CD14-positive monocyte (primary cell): ENCODE data around the gene SPIRE2. TPM values are rescaled to one million over a fixed set of nuclear protein-coding genes. Genes with fewer than 3 reads are reported as not detected.
"Not testable (repeated sequence)": the region's sequence is repeated elsewhere in the genome, so short reads cannot be mapped to it uniquely, and the experiment has no call there.

Source experiments
- DNase-seq, 3 donors: peaks; one replicate each; pipeline ENCODE4 v3.0.0-alpha.2; 2011 to 2022
- H2AFZ ChIP-seq: 2 replicates; pipeline ENCODE4 v1.6.0; 2012; ENCODE audit warnings: mild to moderate bottlenecking, low read depth, low read length, inconsistent platforms; ENCODE audit not compliant: insufficient read depth, poor library complexity, severe bottlenecking
- H3K27ac ChIP-seq, 2 donors: 1 replicate in 1 of 2; 2 replicates in 1 of 2; pipeline ENCODE4 v1.5.1; 2012 to 2013; ENCODE audit warnings: low read length in 2 of 2, control low read depth in 1 of 2, inconsistent platforms in 1 of 2, low read depth in 1 of 2, mild to moderate bottlenecking in 1 of 2
- H3K27me3 ChIP-seq, 2 donors: one replicate each; pipeline versions ENCODE4 v1.6.0 to v1.6.1; 2011 to 2013; ENCODE audit warnings: low read length in 2 of 2; ENCODE audit not compliant: control insufficient read depth in 2 of 2, insufficient read depth in 2 of 2
- H3K36me3 ChIP-seq, 2 donors: replicated peaks in 1 of 2; 1 replicate in 1 of 2; 2 replicates in 1 of 2; pipeline versions ENCODE4 v1.5.1 to v1.6.1; 2012 to 2013; ENCODE audit warnings: low read length in 2 of 2, control low read depth in 1 of 2, inconsistent platforms in 1 of 2, mild to moderate bottlenecking in 1 of 2; ENCODE audit not compliant: insufficient read depth in 2 of 2, control insufficient read depth in 1 of 2
- H3K4me1 ChIP-seq, 2 donors: 1 replicate in 1 of 2; 2 replicates in 1 of 2; pipeline versions ENCODE4 v1.5.1 to v1.6.1; 2012 to 2013; ENCODE audit warnings: low read length in 2 of 2, control low read depth in 1 of 2, inconsistent platforms in 1 of 2, mild to moderate bottlenecking in 1 of 2, moderate library complexity in 1 of 2; ENCODE audit not compliant: insufficient read depth in 2 of 2, control insufficient read depth in 1 of 2
- H3K4me2 ChIP-seq: replicated peaks from 2 replicates; pipeline ENCODE3; 2012; ENCODE audit warnings: low read length, moderate library complexity, mild to moderate bottlenecking; ENCODE audit not compliant: poor library complexity, severe bottlenecking; ENCODE audit errors: extremely low read depth
- H3K4me3 ChIP-seq, 3 experiments: fragments of 200-600 bp in 1 of 3; sonication (generic) in 1 of 3; replicated peaks in 1 of 3; 1 replicate in 2 of 3; 2 replicates in 1 of 3; pipeline ENCODE4 v1.5.1; 2011 to 2013; ENCODE audit warnings: low read length in 3 of 3, mild to moderate bottlenecking in 3 of 3, control low read depth in 2 of 3, low read depth in 2 of 3, inconsistent platforms in 1 of 3, moderate library complexity in 1 of 3
- H3K79me2 ChIP-seq: 2 replicates; pipeline ENCODE4 v1.6.0; 2012; ENCODE audit warnings: mild to moderate bottlenecking, control low read depth, inconsistent platforms, low read length, moderate library complexity; ENCODE audit not compliant: insufficient read depth
- H3K9ac ChIP-seq: 2 replicates; pipeline ENCODE4 v1.6.0; 2017; ENCODE audit warnings: low read length, mild to moderate bottlenecking; ENCODE audit not compliant: insufficient read depth, poor library complexity, severe bottlenecking
- H3K9me3 ChIP-seq, 2 donors: replicated peaks in 1 of 2; 1 replicate in 1 of 2; 2 replicates in 1 of 2; pipeline versions ENCODE4 v1.5.1 to v1.6.1; 2012 to 2013; ENCODE audit warnings: low read length in 2 of 2, control low read depth in 1 of 2; ENCODE audit not compliant: control insufficient read depth in 1 of 2, insufficient read depth in 1 of 2
- H4K20me1 ChIP-seq: 2 replicates; pipeline ENCODE4 v1.6.0; 2012; ENCODE audit warnings: mild to moderate bottlenecking, low read length, control low read depth, moderate library complexity; ENCODE audit not compliant: insufficient read depth
- H3K27ac Mint-ChIP-seq, 7 donors: one replicate each; pipeline ENCODE4 v1.8.0; 2020; ENCODE audit warnings: mild to moderate bottlenecking in 7 of 7, mixed read lengths in 7 of 7, moderate library complexity in 6 of 7, inconsistent platforms in 2 of 7
- H3K27me3 Mint-ChIP-seq, 3 donors: one replicate each; pipeline ENCODE4 v1.8.0; 2021 to 2022; ENCODE audit warnings: low read depth in 3 of 3, mild to moderate bottlenecking in 3 of 3, mixed read lengths in 3 of 3, moderate library complexity in 3 of 3, inconsistent platforms in 1 of 3
- H3K36me3 Mint-ChIP-seq, 2 donors: one replicate each; pipeline ENCODE4 v1.8.0; 2020; ENCODE audit warnings: mixed read lengths in 2 of 2, inconsistent platforms in 1 of 2, mild to moderate bottlenecking in 1 of 2
- H3K4me1 Mint-ChIP-seq: one replicate; pipeline ENCODE4 v1.8.0; 2020; ENCODE audit warnings: mild to moderate bottlenecking, mixed read lengths
- H3K4me3 Mint-ChIP-seq, 2 donors: one replicate each; pipeline ENCODE4 v1.8.0; 2020; ENCODE audit warnings: mild to moderate bottlenecking in 2 of 2, mixed read lengths in 2 of 2, moderate library complexity in 1 of 2
- H3K9me3 Mint-ChIP-seq, 7 donors: one replicate each; pipeline ENCODE4 v1.8.0; 2020 to 2022; ENCODE audit warnings: mixed read lengths in 7 of 7, mild to moderate bottlenecking in 6 of 7, moderate library complexity in 6 of 7, inconsistent platforms in 2 of 7
- CTCF ChIP-seq: fragments of 200-600 bp; IDR thresholded peaks from one replicate; pipeline ENCODE4 v1.8.0; 2022; ENCODE audit warnings: antibody characterized with exemption, mild to moderate bottlenecking
- WGBS: methylation state at CpG from one replicate; pipeline ENCODE4 v1.1.5; 2013; ENCODE audit warnings: missing lambda C conversion rate; ENCODE audit not compliant: insufficient coverage; 5-methylcytosine and 5-hydroxymethylcytosine counted together
- intact Hi-C, 2 donors: fragments of 100-400 bp; cut with micrococcal nuclease; formaldehyde crosslinking; loops; one replicate each; pipeline versions ENCODE4 v1.15.0 to v1.15.1; 2023
- polyA plus RNA-seq, 3 donors: library from polyadenylated mRNA; depleted of rRNA in 1 of 3; unstranded in 2 of 3; stranded (reverse) in 1 of 3; fragments of 300-500 nt in 2 of 3; fragments of >200 nt in 1 of 3; fragmentation: Illumina TruSeq in 2 of 3; gene quantifications; 1 replicate in 2 of 3; 2 replicates in 1 of 3; pipeline ENCODE4 v1.2.3, GENCODE V29; 2012 to 2021

The SPIRE2 gene
- polyA plus RNA-seq, 3 donors = 0.09 to 1.2 TPM; not detected in 1

- Mint-ChIP-seq H3K27me3 (peaks cover 0 to 4% (median 0%) of the 10 kb centered on the region in 3 donors), H3K27ac (peak overlapping the region in 2 of 7 donors; percentile 24 to 60), H3K4me1 (peaks cover 2% of the 10 kb centered on the region), H3K36me3 (peaks cover 37 to 66% of the 10 kb centered on the region in 2 donors), H3K9me3 (peaks cover 0 to 2% (median 0%) of the 10 kb centered on the region in 7 donors), H3K4me3 (no peak overlapping the region)
- no peak for TF ChIP-seq CTCF
- Histone ChIP-seq H3K4me2 (no peak overlapping the region), H3K27me3 (no peaks in the 10 kb centered on the region), H3K27ac (no peak overlapping the region), H3K36me3 (peaks cover 13 to 36% of the 10 kb centered on the region in 2 donors), H3K9ac (no peak overlapping the region), H3K4me1 (no peaks in the 10 kb centered on the region), H3K4me3 (no peak overlapping the region), H3K79me2 (no peaks in the 10 kb centered on the region), H3K9me3 (no peaks in the 10 kb centered on the region), H2AFZ (no peak overlapping the region), H4K20me1 (no peaks in the 10 kb centered on the region)
- intact Hi-C loops = no loop called here
- DNase-seq = no peak
- WGBS = over 99% methylated on average over 16 of the region's 16 CpGs
Observed at GRCh38 chr16:89791278-89791995, 36.8 kb upstream of the SPIRE2 start.

- TF ChIP-seq CTCF = peak; percentile 76
- not testable (repeated sequence) for H3K4me1 ChIP-seq, H3K4me3 ChIP-seq, H3K27ac ChIP-seq, H3K27me3 ChIP-seq, H3K9ac ChIP-seq, H2AFZ ChIP-seq, H3K4me2 ChIP-seq, H3K4me3 Mint-ChIP-seq, H3K4me1 Mint-ChIP-seq, H3K9me3 Mint-ChIP-seq, H4K20me1 ChIP-seq, H3K9me3 ChIP-seq, H3K27me3 Mint-ChIP-seq, H3K79me2 ChIP-seq
- Mint-ChIP-seq H3K27ac (peak overlapping the region in 1 of 7 donors; percentile 43), H3K36me3 (peaks cover 34 to 59% of the 10 kb centered on the region in 2 donors)
- DNase-seq = peak; percentile 31 to 53 (median 42)
- 12% methylated on average over 7 of the region's 12 CpGs for WGBS
- intact Hi-C loops = loop anchor here (1.0 to 2.0 kb wide), 2 partner anchors 86 to 87 kb away; no protein-coding TSS in a partner anchor
- peaks cover 13 to 34% of the 10 kb centered on the region in 2 donors for H3K36me3 ChIP-seq
Observed at GRCh38 chr16:89793092-89793491, 35.2 kb upstream of the SPIRE2 start.
